BJ (cell line): ENCODE data around the gene KCTD8. TPM values are rescaled to one million over a fixed set of nuclear protein-coding genes. Genes with fewer than 3 reads are reported as not detected.

Experiments used
- CTCF ChIA-PET: fragments of 350-600 bp; formaldehyde crosslinking; extraction: SDS; loops from one replicate; lab custom pipeline; 2021; ENCODE audit warnings: antibody characterized with exemption, inconsistent platforms; lab: Yijun Ruan, JAX
- POLR2A ChIA-PET: fragments of 300-600 bp; sonication (Branson Sonifier 250); formaldehyde crosslinking; extraction: SDS; loops from one replicate; lab custom pipeline; 2021; ENCODE audit warnings: antibody characterized with exemption; lab: Charles Lee
- DNase-seq: peaks from one replicate; pipeline ENCODE4 v3.0.0-alpha.2; 2011; ENCODE audit warnings: low read depth
- H3K27me3 ChIP-seq: 2 replicates; pipeline ENCODE4 v1.6.0; 2011; ENCODE audit warnings: low read length; ENCODE audit not compliant: control insufficient read depth, insufficient read depth
- H3K36me3 ChIP-seq: 2 replicates; pipeline ENCODE4 v1.5.1; 2011; ENCODE audit warnings: low read length; ENCODE audit not compliant: control insufficient read depth, insufficient read depth
- H3K4me3 ChIP-seq: 2 replicates; pipeline ENCODE4 v1.5.1; 2011; ENCODE audit warnings: low read depth, mild to moderate bottlenecking, control low read depth, low read length
- CTCF ChIP-seq: IDR thresholded peaks from 2 replicates; pipeline ENCODE4 v1.5.1; 2011; ENCODE audit warnings: low read depth, mild to moderate bottlenecking, control low read depth, inconsistent platforms, low read length, moderate library complexity; ENCODE audit not compliant: insufficient read depth
- polyA plus RNA-seq: library from polyadenylated mRNA; depleted of rRNA; stranded (reverse); fragments of >200 nt; gene quantifications from 2 replicates; pipeline ENCODE4 v1.2.3, GENCODE V29; 2011

KCTD8 gene
- polyA plus RNA-seq, 1 experiment: not detected

- Histone ChIP-seq H3K4me3 (no peak overlapping the region), H3K36me3 (no peaks in the 10 kb centered on the region), H3K27me3 (no peaks in the 10 kb centered on the region)
- TF ChIP-seq CTCF: no peak
- ChIA-PET CTCF (no interaction called here), POLR2A (no interaction called here)
- DNase-seq: no peak
These were observed 169.1 kb downstream of the KCTD8 start for GRCh38 chr4:44279469-44279868.

GRCh38 chr4:44279066-44279465 is 169.5 kb downstream of the KCTD8 start:
- no peaks in the 10 kb centered on the region for H3K27me3 ChIP-seq
- H3K4me3 ChIP-seq: no peak overlapping the region
- no peak for TF ChIP-seq CTCF
- CTCF ChIA-PET: no interaction called here
- POLR2A ChIA-PET: no interaction called here
- no peaks in the 10 kb centered on the region for H3K36me3 ChIP-seq
- DNase-seq: no peak

GRCh38 chr4:44257461-44257860 is 191.1 kb downstream of the KCTD8 start:
- ChIA-PET CTCF (no interaction called here), POLR2A (no interaction called here)
- Histone ChIP-seq H3K36me3 (no peaks in the 10 kb centered on the region), H3K4me3 (no peak overlapping the region), H3K27me3 (no peaks in the 10 kb centered on the region)
- TF ChIP-seq CTCF: no peak
- DNase-seq: no peak

GRCh38 chr4:44256414-44256813 is 192.2 kb downstream of the KCTD8 start:
- Histone ChIP-seq H3K27me3 (no peaks in the 10 kb centered on the region), H3K4me3 (no peak overlapping the region), H3K36me3 (no peaks in the 10 kb centered on the region)
- CTCF ChIA-PET: no interaction called here
- POLR2A ChIA-PET: no interaction called here
- TF ChIP-seq CTCF: no peak
- DNase-seq: no peak

GRCh38 chr4:44237643-44238042 is 211.0 kb downstream of the KCTD8 start:
- DNase-seq: no peak
- Histone ChIP-seq H3K4me3 (no peak overlapping the region), H3K27me3 (no peaks in the 10 kb centered on the region), H3K36me3 (no peaks in the 10 kb centered on the region)
- CTCF ChIA-PET: no interaction called here
- POLR2A ChIA-PET: no interaction called here
- TF ChIP-seq CTCF: no peak
